SJCRH30 (cell line): Measurements from ENCODE around the gene SINHCAF. TPM values are rescaled to one million over a fixed set of nuclear protein-coding genes. Genes with fewer than 3 reads are reported as not detected.

Experiments
- DNase-seq, 2 experiments: peaks; one replicate each; pipeline ENCODE4 v3.0.0-alpha.2; 2015 to 2020
- H3K27ac ChIP-seq: fragments of 250-450 bp; sonication (Bioruptor Pico); 2 replicates; pipeline ENCODE4 v1.5.1; 2020; ENCODE audit warnings: mild to moderate bottlenecking, moderate library complexity
- H3K27me3 ChIP-seq: fragments of 250-450 bp; sonication (Bioruptor Pico); 2 replicates; pipeline ENCODE4 v1.5.1; 2020; ENCODE audit warnings: mild to moderate bottlenecking, moderate library complexity
- H3K36me3 ChIP-seq: fragments of 250-450 bp; sonication (Bioruptor Pico); 2 replicates; pipeline ENCODE4 v1.5.1; 2020; ENCODE audit warnings: mild to moderate bottlenecking, moderate library complexity
- H3K4me1 ChIP-seq: fragments of 250-450 bp; sonication (Bioruptor Pico); 2 replicates; pipeline ENCODE4 v1.5.1; 2020; ENCODE audit warnings: mild to moderate bottlenecking, moderate library complexity
- H3K4me3 ChIP-seq: fragments of 250-450 bp; sonication (Bioruptor Pico); 2 replicates; pipeline ENCODE4 v1.5.1; 2020; ENCODE audit warnings: mild to moderate bottlenecking, moderate library complexity
- H3K9me3 ChIP-seq: fragments of 250-450 bp; sonication (Bioruptor Pico); replicated peaks from 2 replicates; pipeline ENCODE4 v1.5.1; 2020; ENCODE audit warnings: mild to moderate bottlenecking, moderate library complexity
- total RNA-seq: library from RNA; depleted of rRNA; stranded (reverse); fragments of >200 nt; shearing (Covaris generic); gene quantifications from 2 replicates; pipeline ENCODE4 v1.2.3, GENCODE V29; 2014

Gene SINHCAF
- total RNA-seq, 1 experiment from 2014 or later: 105 TPM

DNA sequence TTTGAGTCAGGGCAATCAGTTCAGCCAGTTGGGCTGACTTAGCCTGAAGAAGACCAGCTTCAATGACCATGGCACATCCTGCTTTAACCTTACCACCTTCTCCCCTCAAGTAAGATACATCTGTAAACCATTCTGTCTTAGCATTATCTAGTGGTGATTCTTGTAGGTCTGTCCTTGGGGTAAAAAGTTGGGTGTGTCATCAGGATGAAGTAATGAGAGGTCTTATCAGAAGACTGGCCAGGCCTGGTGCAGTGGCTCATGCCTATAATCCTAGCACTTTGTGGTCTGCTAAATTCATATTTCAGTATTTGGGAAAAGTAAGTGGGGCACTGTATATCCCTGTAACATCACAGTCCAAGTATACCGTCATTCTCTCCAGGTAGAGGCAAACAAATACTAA lies 19.1 kb downstream of the SINHCAF start:
- Histone ChIP-seq H3K27me3 (no peaks in the 10 kb centered on the region), H3K4me3 (no peak overlapping the region), H3K36me3 (peaks cover 32% of the 10 kb centered on the region), H3K27ac (no peak overlapping the region), H3K9me3 (0 out of 2 replicates have a peak, but pooled peaks cover 3% of the 10 kb centered on the region), H3K4me1 (peaks cover 3% of the 10 kb centered on the region; the same call in 1 of the 2 replicates)
- DNase-seq: no peak

DNA sequence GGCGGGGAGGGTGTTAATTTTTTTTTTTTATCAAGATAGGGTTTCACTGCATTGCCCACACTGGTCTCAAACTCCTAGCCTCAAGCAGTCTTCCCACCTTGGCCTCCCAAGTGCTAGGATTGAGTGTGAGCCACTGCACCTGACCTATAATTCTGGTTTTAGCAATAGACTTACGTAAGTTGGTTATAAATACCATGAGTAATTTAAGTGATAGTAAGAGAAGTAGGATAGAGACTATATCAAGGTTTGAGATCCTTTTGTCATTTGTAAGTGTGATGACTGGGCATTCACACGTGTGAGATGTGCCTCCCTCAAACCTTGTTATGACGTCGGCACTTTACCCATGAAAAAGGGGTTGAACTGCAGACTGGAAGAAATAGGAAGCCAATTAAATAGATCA lies 22.5 kb downstream of the SINHCAF start:
- Histone ChIP-seq H3K27ac (no peak overlapping the region), H3K4me3 (no peak overlapping the region), H3K4me1 (peaks cover 3% of the 10 kb centered on the region; the same call in 1 of the 2 replicates), H3K36me3 (peaks cover 37% of the 10 kb centered on the region), H3K27me3 (no peaks in the 10 kb centered on the region), H3K9me3 (0 out of 2 replicates have a peak, but pooled peaks cover 3% of the 10 kb centered on the region)
- DNase-seq: no peak

DNA sequence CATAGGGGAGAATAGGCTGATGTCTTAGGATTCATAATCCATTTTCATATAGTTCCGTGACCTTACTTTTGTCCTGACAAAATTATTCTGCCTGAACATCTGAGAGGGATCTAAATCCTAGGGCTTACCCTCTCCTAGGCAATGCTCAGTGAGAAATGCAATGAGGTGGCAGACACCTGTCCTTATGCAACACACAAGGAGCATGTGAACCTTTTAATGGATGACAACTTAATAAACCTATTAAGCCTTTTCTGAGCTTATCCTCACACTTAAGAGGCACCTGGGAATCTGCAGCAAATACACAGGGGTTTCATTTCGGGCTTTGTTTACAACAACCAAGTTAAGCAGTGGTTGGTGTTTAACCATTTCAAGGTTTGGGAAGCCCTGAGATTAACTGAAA lies 24.6 kb downstream of the SINHCAF start:
- DNase-seq: no peak
- H3K27me3 ChIP-seq: no peaks in the 10 kb centered on the region
- H3K27ac ChIP-seq: no peak overlapping the region
- H3K4me1 ChIP-seq: no peaks in the 10 kb centered on the region
- H3K36me3 ChIP-seq: peaks cover 52% of the 10 kb centered on the region
- H3K4me3 ChIP-seq: no peak overlapping the region
- no peaks in the 10 kb centered on the region for H3K9me3 ChIP-seq

DNA sequence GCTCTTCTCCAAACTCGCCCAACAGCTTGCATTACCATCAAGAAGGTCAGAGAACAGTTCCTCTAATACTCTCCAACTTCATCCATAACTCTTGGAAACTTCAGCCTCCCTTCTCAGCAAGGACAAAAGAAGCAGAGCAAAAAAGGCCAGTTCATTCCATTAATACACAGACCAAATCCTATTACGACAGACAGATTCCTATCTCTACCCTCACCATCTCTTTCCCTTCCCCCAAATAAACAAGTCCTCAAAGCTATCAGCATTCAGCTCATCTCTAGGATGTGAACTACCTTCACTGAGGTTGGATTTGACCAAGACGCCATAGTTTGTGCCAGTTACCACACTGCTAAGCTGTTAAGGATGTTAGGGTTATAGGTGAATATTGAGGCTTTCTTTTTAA lies 25.2 kb downstream of the SINHCAF start:
- no peaks in the 10 kb centered on the region for H3K4me1 ChIP-seq
- peaks cover 56% of the 10 kb centered on the region for H3K36me3 ChIP-seq
- H3K27ac ChIP-seq: no peak overlapping the region
- no peaks in the 10 kb centered on the region for H3K9me3 ChIP-seq
- no peak overlapping the region for H3K4me3 ChIP-seq
- no peaks in the 10 kb centered on the region for H3K27me3 ChIP-seq
- DNase-seq: no peak

DNA sequence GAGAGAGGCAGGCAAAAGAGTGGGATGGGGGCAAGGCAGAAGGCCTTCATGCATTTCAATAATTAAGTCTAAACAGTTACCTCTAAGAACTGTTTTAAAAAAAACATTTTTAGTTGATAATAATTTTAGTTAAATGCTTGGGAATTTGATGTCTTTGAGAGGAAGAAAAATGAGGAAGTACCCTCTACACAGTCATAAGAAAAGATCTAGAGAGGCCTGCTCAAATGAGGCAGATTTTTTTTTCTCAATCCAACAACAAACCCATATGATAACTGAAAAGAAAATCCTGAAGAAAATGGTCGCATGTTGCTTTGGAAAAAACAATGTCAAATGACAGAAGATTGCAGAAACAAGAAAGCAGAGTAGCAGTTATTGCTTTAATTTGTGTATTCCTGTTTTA lies 25.6 kb downstream of the SINHCAF start:
- Histone ChIP-seq H3K36me3 (peaks cover 60% of the 10 kb centered on the region), H3K9me3 (no peaks in the 10 kb centered on the region), H3K4me3 (no peak overlapping the region), H3K27me3 (no peaks in the 10 kb centered on the region), H3K27ac (no peak overlapping the region), H3K4me1 (no peaks in the 10 kb centered on the region)
- DNase-seq: no peak

DNA sequence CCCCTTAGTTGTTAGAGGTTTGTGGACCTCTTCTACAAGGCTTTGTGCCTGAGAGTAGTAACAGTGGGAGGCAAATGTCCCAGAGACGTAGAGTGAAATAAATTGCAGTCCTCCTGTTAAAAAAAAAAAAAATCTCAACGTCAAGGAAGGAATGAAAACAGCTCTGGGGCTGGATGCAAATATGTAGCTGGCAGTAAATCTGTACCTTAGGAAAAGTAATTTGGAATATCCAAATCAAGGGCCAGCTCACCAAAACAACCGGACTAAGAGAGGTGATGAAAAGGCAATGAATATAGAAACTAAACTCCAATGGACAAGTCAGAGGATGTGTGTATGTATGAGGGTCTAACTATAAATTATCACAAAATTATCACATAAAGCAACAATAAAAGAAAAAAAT lies 27.0 kb downstream of the SINHCAF start:
- no peaks in the 10 kb centered on the region for H3K9me3 ChIP-seq
- H3K27ac ChIP-seq: no peak overlapping the region
- no peak for DNase-seq
- no peaks in the 10 kb centered on the region for H3K27me3 ChIP-seq
- H3K4me1 ChIP-seq: no peaks in the 10 kb centered on the region
- H3K36me3 ChIP-seq: peaks cover 62% of the 10 kb centered on the region
- no peak overlapping the region for H3K4me3 ChIP-seq

DNA sequence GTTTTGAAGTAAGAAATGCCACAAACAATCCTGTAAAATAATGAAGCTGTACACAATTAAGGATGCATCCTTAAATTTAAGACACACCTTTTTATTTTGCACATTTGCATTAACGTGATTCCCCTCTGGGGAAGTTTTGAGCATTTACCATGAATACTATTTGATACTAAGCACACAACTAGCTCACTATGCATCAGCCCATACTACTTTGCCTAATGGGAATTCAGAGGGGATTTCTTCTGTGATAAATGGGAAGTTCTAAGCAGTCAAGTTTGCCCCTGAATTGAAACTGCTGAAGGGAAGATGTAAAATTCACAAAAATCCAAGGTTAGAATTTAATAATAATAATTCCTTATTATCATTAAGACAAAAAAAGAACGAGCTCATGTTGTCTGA lies 27.4 kb downstream of the SINHCAF start:
- no peaks in the 10 kb centered on the region for H3K4me1 ChIP-seq
- H3K27ac ChIP-seq: no peak overlapping the region
- no peaks in the 10 kb centered on the region for H3K27me3 ChIP-seq
- H3K4me3 ChIP-seq: no peak overlapping the region
- DNase-seq: no peak
- H3K36me3 ChIP-seq: peaks cover 63% of the 10 kb centered on the region
- H3K9me3 ChIP-seq: no peaks in the 10 kb centered on the region

DNA sequence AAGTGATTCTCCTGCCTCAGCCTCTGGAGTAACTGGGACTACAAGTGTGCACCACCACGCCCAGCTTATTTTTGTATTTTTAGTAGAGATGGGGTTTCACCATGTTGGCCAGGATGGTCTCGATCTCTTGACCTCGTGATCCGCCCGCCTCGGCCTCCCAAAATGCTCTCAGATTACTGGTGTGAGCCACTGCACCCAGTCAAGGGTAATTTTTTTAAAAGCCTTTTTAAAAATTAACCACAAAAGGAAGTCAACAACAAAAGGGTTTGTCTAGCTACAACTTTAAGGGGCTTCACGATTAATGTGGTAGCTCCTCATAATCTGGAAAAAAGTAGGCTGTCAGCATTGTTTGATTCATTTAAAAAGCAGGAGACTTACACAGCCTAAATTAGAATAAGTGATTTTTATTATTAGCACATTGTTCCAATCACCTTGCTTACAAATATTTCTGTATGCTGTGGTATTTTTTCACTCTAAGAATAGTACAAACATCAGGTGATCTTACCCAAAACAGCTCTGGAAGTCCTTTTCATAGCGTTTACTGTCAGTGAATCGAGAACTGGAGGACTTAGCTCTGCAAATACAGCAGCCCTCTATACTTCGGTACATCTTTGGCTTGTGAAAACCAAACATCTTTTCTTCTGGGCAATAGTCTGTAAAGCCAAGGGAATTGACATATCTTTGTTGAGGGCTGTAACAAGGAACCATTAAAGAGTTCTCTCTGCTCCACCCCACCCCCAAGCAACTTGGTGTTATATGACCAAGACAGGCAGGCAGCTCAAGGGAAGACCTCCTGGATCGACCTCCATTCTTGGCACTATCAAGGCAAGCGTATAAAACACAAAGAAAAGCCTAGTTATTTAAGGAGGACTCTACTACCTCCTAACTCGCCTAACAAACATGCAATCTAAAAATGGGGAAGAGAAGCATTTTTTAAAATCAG lies 28.1 kb downstream of the SINHCAF start:
- Histone ChIP-seq H3K4me3 (no peak overlapping the region), H3K9me3 (no peaks in the 10 kb centered on the region), H3K27me3 (no peaks in the 10 kb centered on the region), H3K4me1 (no peaks in the 10 kb centered on the region), H3K36me3 (peaks cover 64% of the 10 kb centered on the region), H3K27ac (no peak overlapping the region)
- DNase-seq: no peak

DNA sequence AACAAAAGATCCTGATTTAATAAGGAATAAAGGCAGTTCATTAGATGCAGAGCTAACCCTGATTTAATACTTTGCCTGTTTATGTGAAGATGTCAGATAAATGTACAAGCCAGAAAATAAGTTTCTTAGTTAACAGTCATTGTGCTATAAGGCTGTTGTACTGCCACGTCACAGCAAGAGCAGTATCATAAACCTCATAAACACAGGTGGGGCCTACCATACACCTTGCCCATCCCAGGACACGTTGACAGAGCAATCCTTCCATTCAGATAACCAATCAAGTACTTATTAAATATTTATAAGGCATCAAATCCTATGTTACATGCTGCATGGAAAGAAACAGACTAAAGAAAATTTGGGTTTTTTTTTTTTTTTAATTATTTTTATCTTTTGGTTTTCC lies 36.5 kb downstream of the SINHCAF start:
- H3K27me3 ChIP-seq: no peaks in the 10 kb centered on the region
- no peak overlapping the region for H3K27ac ChIP-seq
- H3K36me3 ChIP-seq: peaks cover 69% of the 10 kb centered on the region
- no peaks in the 10 kb centered on the region for H3K4me1 ChIP-seq
- no peak overlapping the region for H3K4me3 ChIP-seq
- H3K9me3 ChIP-seq: peaks cover 3% of the 10 kb centered on the region; the same call in 1 of the 2 replicates
- no peak for DNase-seq

DNA sequence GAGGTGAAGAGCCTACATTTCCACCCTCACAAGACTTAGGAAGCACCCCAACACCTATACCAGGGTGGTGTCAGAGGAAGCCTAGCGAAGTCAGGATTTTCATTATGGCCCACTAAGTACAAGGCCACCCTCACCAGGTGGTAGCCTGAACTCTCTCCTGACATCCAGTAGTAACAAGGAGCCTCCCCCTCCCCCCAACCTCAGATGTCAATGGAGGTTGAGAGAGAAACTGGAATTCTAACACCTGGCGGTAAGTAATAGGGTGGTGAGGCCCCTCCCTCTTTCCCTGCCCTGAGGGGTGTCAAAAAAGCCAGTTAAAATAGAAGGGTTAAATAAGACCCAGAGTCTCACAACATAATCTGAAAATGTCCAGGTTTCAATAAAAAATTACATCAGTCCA lies 37.6 kb downstream of the SINHCAF start:
- no peak overlapping the region for H3K4me3 ChIP-seq
- no peak for DNase-seq
- H3K9me3 ChIP-seq: peaks cover 8% of the 10 kb centered on the region
- H3K36me3 ChIP-seq: peaks cover 69% of the 10 kb centered on the region
- no peak overlapping the region for H3K27ac ChIP-seq
- no peaks in the 10 kb centered on the region for H3K27me3 ChIP-seq
- H3K4me1 ChIP-seq: no peaks in the 10 kb centered on the region

DNA sequence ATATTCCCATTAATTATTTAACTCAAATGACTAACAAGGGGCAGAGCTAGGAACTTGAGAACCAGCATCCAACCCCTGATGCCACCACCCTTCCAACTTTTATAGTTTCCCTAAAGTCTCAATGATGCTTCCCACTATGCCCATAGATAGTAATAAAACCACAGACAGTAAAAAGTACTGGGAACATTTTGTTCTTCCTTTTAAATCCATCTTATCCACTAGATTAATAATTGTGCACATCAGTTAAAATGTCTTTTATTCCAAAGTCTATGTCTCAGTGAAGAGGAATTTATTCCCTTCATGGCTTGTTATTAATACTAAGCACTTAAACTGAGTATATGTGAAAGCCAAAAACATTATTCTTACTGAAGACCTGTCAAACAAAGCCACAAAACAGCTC lies 45.8 kb downstream of the SINHCAF start:
- no peaks in the 10 kb centered on the region for H3K27me3 ChIP-seq
- no peaks in the 10 kb centered on the region for H3K4me1 ChIP-seq
- H3K27ac ChIP-seq: no peak overlapping the region
- H3K4me3 ChIP-seq: no peak overlapping the region
- no peak for DNase-seq
- H3K36me3 ChIP-seq: peaks cover 37% of the 10 kb centered on the region
- peaks cover 8% of the 10 kb centered on the region for H3K9me3 ChIP-seq

DNA sequence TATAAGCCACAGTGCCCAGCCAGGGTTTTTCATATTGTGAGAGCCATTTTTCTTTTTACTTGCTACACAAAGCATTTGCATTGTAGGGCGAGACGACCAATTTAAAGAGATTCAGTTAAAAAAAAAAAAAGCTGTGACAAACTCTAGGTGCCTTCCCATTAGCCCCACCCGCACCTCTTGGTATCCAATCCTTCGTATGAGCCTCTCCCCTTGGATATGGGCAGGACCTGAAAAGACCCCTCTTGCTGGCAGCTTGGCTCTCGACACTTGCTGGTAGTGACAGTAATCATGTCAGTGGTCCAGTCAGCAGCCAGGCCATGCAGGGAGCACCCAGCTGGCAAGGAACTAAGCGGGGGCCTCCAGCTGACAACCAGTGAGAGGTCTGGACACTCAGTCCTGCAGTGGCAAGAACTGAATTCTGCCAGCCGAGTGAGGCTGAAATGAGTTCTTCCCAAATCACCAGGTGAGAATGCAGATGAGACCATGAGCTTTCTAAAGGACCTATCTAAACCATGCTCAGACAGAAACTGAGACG lies 46.5 kb downstream of the SINHCAF start:
- Histone ChIP-seq H3K27me3 (no peaks in the 10 kb centered on the region), H3K36me3 (peaks cover 31% of the 10 kb centered on the region), H3K27ac (no peak overlapping the region), H3K9me3 (peaks cover 5% of the 10 kb centered on the region), H3K4me3 (no peak overlapping the region), H3K4me1 (no peaks in the 10 kb centered on the region)
- no peak for DNase-seq

DNA sequence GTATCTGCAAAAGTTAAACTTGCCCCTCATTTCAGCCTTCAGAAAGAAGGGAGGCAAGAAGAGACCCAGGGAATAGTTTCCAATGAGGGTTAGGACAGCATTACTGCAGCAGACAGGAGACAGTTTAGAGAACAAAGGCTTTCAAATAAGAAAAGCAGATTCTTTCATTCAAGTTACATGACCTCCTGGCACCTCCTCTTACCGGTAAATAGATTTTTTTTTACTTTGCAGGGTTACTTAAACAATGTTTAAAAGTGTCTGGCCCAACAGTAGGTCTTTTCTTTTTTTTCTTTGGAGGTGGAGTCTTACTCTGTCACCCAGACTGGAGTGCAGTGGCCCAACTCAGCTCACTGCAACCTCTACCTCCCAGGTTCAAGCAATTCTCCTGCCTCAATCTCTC lies 47.1 kb downstream of the SINHCAF start:
- no peak overlapping the region for H3K27ac ChIP-seq
- no peak for DNase-seq

DNA sequence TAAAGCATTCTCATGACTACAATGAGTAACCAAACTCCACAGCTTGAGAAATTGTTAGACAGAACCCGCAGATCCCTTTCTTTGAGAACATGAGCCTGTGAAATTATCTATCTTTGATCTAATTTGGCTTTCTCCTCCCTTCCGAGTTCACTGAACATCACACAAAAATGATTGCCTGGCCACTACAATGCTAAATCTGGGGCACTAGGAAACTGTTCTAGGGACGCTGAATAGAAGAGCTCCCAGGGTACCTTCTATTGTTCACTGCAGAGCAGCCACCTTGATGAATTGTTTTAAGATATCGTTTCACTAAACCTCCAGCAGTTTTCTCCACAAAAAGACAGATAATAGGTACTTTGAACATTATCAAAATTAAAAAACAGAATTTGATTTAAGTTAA lies 47.5 kb downstream of the SINHCAF start:
- Histone ChIP-seq H3K4me1 (no peaks in the 10 kb centered on the region), H3K36me3 (peaks cover 20% of the 10 kb centered on the region), H3K9me3 (no peaks in the 10 kb centered on the region), H3K27ac (no peak overlapping the region), H3K4me3 (no peak overlapping the region), H3K27me3 (no peaks in the 10 kb centered on the region)
- DNase-seq: no peak

More for the DNA sequence above, 47.1 kb downstream of the SINHCAF start:
- no peak overlapping the region for H3K4me3 ChIP-seq
- no peaks in the 10 kb centered on the region for H3K4me1 ChIP-seq
- peaks cover 24% of the 10 kb centered on the region for H3K36me3 ChIP-seq
- no peaks in the 10 kb centered on the region for H3K27me3 ChIP-seq
- peaks cover 2% of the 10 kb centered on the region; the same call in 1 of the 2 replicates for H3K9me3 ChIP-seq

DNA sequence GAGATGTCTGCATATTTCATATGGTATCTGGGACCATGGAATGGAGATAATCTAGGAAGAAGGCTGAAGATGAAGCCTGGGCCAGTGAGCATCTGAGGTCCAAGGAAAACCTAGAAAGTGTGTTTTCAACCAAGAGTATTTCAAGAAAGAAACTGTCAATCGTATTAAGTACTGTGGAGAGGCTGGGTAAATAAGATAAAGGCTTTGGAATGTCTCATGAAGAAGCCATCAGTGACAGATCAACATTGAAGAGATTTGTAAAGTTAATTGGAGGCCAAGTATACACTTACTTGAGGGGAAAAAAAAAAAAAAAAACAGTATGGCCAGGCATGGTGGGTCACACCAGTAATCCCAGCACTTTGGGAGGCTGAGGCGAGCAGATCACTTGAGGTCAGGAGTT lies 48.9 kb downstream of the SINHCAF start:
- H3K36me3 ChIP-seq: peaks cover 17% of the 10 kb centered on the region
- DNase-seq: no peak
- no peak overlapping the region for H3K4me3 ChIP-seq
- H3K9me3 ChIP-seq: no peaks in the 10 kb centered on the region
- H3K27me3 ChIP-seq: no peaks in the 10 kb centered on the region
- H3K4me1 ChIP-seq: no peaks in the 10 kb centered on the region
- no peak overlapping the region for H3K27ac ChIP-seq
